Measurements from ENCODE around the gene CNTN1. TPM values are rescaled to one million over a fixed set of nuclear protein-coding genes. Genes with fewer than 3 reads are reported as not detected.
"Not testable (repeated sequence)": the region's sequence is repeated elsewhere in the genome, so short reads cannot be mapped to it uniquely, and the experiment has no call there.

Gene CNTN1
- total RNA-seq, 1 experiment from 2014 or later, result under 0.01 TPM

- no peak for DNase-seq (ENCODE audit: low read depth)
These were observed 5.5 kb downstream of the CNTN1 start for GRCh38 chr12:40697566-40698259.

- DNase-seq (ENCODE audit: low read depth), result no peak
These were observed 9.5 kb downstream of the CNTN1 start for GRCh38 chr12:40701756-40702155.

GRCh38 chr12:40711121-40711520 lies 18.9 kb downstream of the CNTN1 start:
- DNase-seq (ENCODE audit: low read depth), result no peak

GRCh38 chr12:40714636-40715035 lies 22.4 kb downstream of the CNTN1 start:
- DNase-seq (ENCODE audit: low read depth), result no peak

GRCh38 chr12:40716037-40716436 lies 23.8 kb downstream of the CNTN1 start:
- DNase-seq (ENCODE audit: low read depth), result no peak

- DNase-seq (ENCODE audit: low read depth), result no peak
These were observed 25.3 kb downstream of the CNTN1 start for GRCh38 chr12:40717576-40717975.

- DNase-seq (ENCODE audit: low read depth), result no peak
These were observed 26.7 kb downstream of the CNTN1 start for GRCh38 chr12:40718878-40719372.

GRCh38 chr12:40723001-40723400 lies 30.8 kb downstream of the CNTN1 start:
- DNase-seq (ENCODE audit: low read depth), result no peak

GRCh38 chr12:40726366-40726765 lies 34.1 kb downstream of the CNTN1 start:
- no peak for DNase-seq (ENCODE audit: low read depth)

GRCh38 chr12:40727774-40728483 lies 35.7 kb downstream of the CNTN1 start:
- no peak for DNase-seq (ENCODE audit: low read depth)

GRCh38 chr12:40730281-40730680 lies 38.0 kb downstream of the CNTN1 start:
- no peak for DNase-seq (ENCODE audit: low read depth)

GRCh38 chr12:40733871-40734270 lies 41.6 kb downstream of the CNTN1 start:
- no peak for DNase-seq (ENCODE audit: low read depth)

GRCh38 chr12:40734276-40734675 lies 42.0 kb downstream of the CNTN1 start:
- DNase-seq (ENCODE audit: low read depth), result no peak

- no peak for DNase-seq (ENCODE audit: low read depth)
These were observed 43.5 kb downstream of the CNTN1 start for GRCh38 chr12:40735551-40736230.

GRCh38 chr12:40737416-40737815 lies 45.2 kb downstream of the CNTN1 start:
- DNase-seq (ENCODE audit: low read depth), result not testable (repeated sequence)

GRCh38 chr12:40738856-40739255 lies 46.6 kb downstream of the CNTN1 start:
- DNase-seq (ENCODE audit: low read depth), result no peak

GRCh38 chr12:40742041-40742440 lies 49.8 kb downstream of the CNTN1 start:
- no peak for DNase-seq (ENCODE audit: low read depth)

- DNase-seq (ENCODE audit: low read depth), result no peak
These were observed 53.1 kb downstream of the CNTN1 start for GRCh38 chr12:40745386-40745785.

- no peak for DNase-seq (ENCODE audit: low read depth)
These were observed 57.6 kb downstream of the CNTN1 start for GRCh38 chr12:40749863-40750262.

GRCh38 chr12:40752011-40752410 lies 59.8 kb downstream of the CNTN1 start:
- DNase-seq (ENCODE audit: low read depth), result no peak

- no peak for DNase-seq (ENCODE audit: low read depth)
These were observed 68.6 kb downstream of the CNTN1 start for GRCh38 chr12:40760821-40761220.

GRCh38 chr12:40762072-40762471 lies 69.8 kb downstream of the CNTN1 start:
- DNase-seq (ENCODE audit: low read depth), result no peak
